HEK293 (cell line): Measurements from ENCODE around the gene SIDT1.
A peak's percentile ranks its signal among the peaks of the same experiment; 100 is the strongest.

Experiments used
- CTCF ChIA-PET: fragments of 350-600 bp; formaldehyde crosslinking; extraction: SDS; loops from one replicate; lab custom pipeline; 2021; ENCODE audit warnings: antibody characterized with exemption; lab: Yijun Ruan, JAX
- POLR2A ChIA-PET: fragments of 300-600 bp; formaldehyde crosslinking; extraction: SDS; loops from one replicate; lab custom pipeline; 2020; ENCODE audit warnings: antibody characterized with exemption, inconsistent platforms; lab: Yijun Ruan, JAX
- H3K27ac ChIP-seq: fragments of 200-500 bp; sonication (Bioruptor generic); 2 replicates; pipeline ENCODE4 v1.5.1; 2014; ENCODE audit warnings: low read depth, low read length, control low read depth, inconsistent platforms; ENCODE audit errors: extremely low read depth
- H3K36me3 ChIP-seq, 2 experiments: fragments of 200-500 bp in 1 of 2; sonication (Bioruptor generic) in 1 of 2; 1 replicate in 1 of 2; 2 replicates in 1 of 2; pipeline ENCODE4 v1.5.1; 2014 to 2017; ENCODE audit warnings: inconsistent platforms in 2 of 2, low read length in 2 of 2; ENCODE audit not compliant: control insufficient read depth in 2 of 2, insufficient read depth in 1 of 2
- H3K4me1 ChIP-seq: fragments of 200-500 bp; sonication (Bioruptor generic); 2 replicates; pipeline ENCODE4 v1.5.1; 2014; ENCODE audit warnings: mild to moderate bottlenecking, low read length, inconsistent platforms; ENCODE audit not compliant: control insufficient read depth, insufficient read depth
- H3K4me3 ChIP-seq: 2 replicates; pipeline ENCODE4 v1.5.1; 2011; ENCODE audit warnings: low read depth, mild to moderate bottlenecking, control low read depth, low read length, moderate library complexity
- H3K9me3 ChIP-seq: fragments of 200-500 bp; sonication (Bioruptor generic); 2 replicates; pipeline ENCODE4 v1.5.1; 2014; ENCODE audit warnings: low read depth, low read length, inconsistent platforms; ENCODE audit not compliant: control insufficient read depth, insufficient read depth
- KLF7 ChIP-seq: fragments of 450-650 bp; formaldehyde crosslinking; IDR thresholded peaks from 2 replicates; pipeline ENCODE4 v1.5.1; 2016; ENCODE audit warnings: missing biosample characterization, missing genetic modification characterization, borderline replicate concordance
- SALL2 ChIP-seq: fragments of 450-650 bp; formaldehyde crosslinking; IDR thresholded peaks from 2 replicates; pipeline ENCODE4 v1.5.0; 2017; ENCODE audit warnings: missing biosample characterization, mild to moderate bottlenecking, missing genetic modification characterization, borderline replicate concordance
- ZBTB20 ChIP-seq: fragments of 450-650 bp; formaldehyde crosslinking; IDR thresholded peaks from 2 replicates; pipeline ENCODE4 v1.5.1; 2016; ENCODE audit warnings: missing biosample characterization, missing genetic modification characterization
- ZBTB8A ChIP-seq: fragments of 450-650 bp; formaldehyde crosslinking; IDR thresholded peaks from 2 replicates; pipeline ENCODE4 v1.5.1; 2016; ENCODE audit warnings: missing biosample characterization, missing genetic modification characterization
- ZNF16 ChIP-seq: fragments of 450-650 bp; formaldehyde crosslinking; IDR thresholded peaks from 2 replicates; pipeline ENCODE4 v1.5.1; 2016; ENCODE audit warnings: low read depth, missing biosample characterization, missing genetic modification characterization
- ZNF19 ChIP-seq: fragments of 450-650 bp; formaldehyde crosslinking; IDR thresholded peaks from 2 replicates; pipeline ENCODE4; 2016; ENCODE audit warnings: missing biosample characterization, missing genetic modification characterization, low read depth
- ZNF239 ChIP-seq: fragments of 450-650 bp; formaldehyde crosslinking; IDR thresholded peaks from 2 replicates; pipeline ENCODE4 v1.5.1; 2016; ENCODE audit warnings: missing biosample characterization, missing genetic modification characterization
- ZNF350 ChIP-seq: fragments of 450-650 bp; formaldehyde crosslinking; IDR thresholded peaks from 2 replicates; pipeline ENCODE4 v1.5.0; 2017; ENCODE audit warnings: missing biosample characterization, mild to moderate bottlenecking, missing genetic modification characterization
- ZNF433 ChIP-seq: fragments of 450-650 bp; formaldehyde crosslinking; IDR thresholded peaks from 2 replicates; pipeline ENCODE4 v1.5.1; 2016; ENCODE audit warnings: missing biosample characterization, missing genetic modification characterization, low read depth
- ZNF488 ChIP-seq: fragments of 450-650 bp; formaldehyde crosslinking; IDR thresholded peaks from 2 replicates; pipeline ENCODE4 v1.5.1; 2016; ENCODE audit warnings: missing biosample characterization, missing genetic modification characterization
- ZNF561 ChIP-seq: fragments of 450-650 bp; IDR thresholded peaks from 2 replicates; pipeline ENCODE4 v1.5.1; 2018; ENCODE audit warnings: missing biosample characterization, missing genetic modification characterization, borderline replicate concordance
- ZNF571 ChIP-seq: fragments of 450-650 bp; formaldehyde crosslinking; IDR thresholded peaks from 2 replicates; pipeline ENCODE4 v1.5.0; 2017; ENCODE audit warnings: missing biosample characterization, missing genetic modification characterization
- ZNF654 ChIP-seq: fragments of 450-650 bp; formaldehyde crosslinking; IDR thresholded peaks from 2 replicates; pipeline ENCODE4 v1.5.1; 2016; ENCODE audit warnings: low read depth, missing biosample characterization, missing genetic modification characterization
- ZNF670 ChIP-seq: fragments of 450-650 bp; formaldehyde crosslinking; IDR thresholded peaks from 2 replicates; pipeline ENCODE4 v1.5.1; 2016; ENCODE audit warnings: missing biosample characterization, missing genetic modification characterization, low read depth
- ZNF830 ChIP-seq: fragments of 450-650 bp; IDR thresholded peaks from 2 replicates; pipeline ENCODE4 v1.5.0; 2018; ENCODE audit warnings: missing biosample characterization, missing genetic modification characterization, low read depth, mild to moderate bottlenecking, moderate library complexity
- ZSCAN4 ChIP-seq: fragments of 450-650 bp; formaldehyde crosslinking; IDR thresholded peaks from 2 replicates; pipeline ENCODE4 v1.5.1; 2017; ENCODE audit warnings: missing biosample characterization, missing genetic modification characterization
- TF ChIP-seq, protein P1 (sequence below): fragments of 450-650 bp; formaldehyde crosslinking; IDR thresholded peaks from 2 replicates; pipeline ENCODE4 v1.5.0; 2017; ENCODE audit warnings: missing biosample characterization, missing genetic modification characterization, borderline replicate concordance
- TF ChIP-seq, protein P2 (sequence below): fragments of 450-650 bp; formaldehyde crosslinking; IDR thresholded peaks from 2 replicates; pipeline ENCODE4 v1.5.1; 2016; ENCODE audit warnings: missing biosample characterization, missing genetic modification characterization
- TF ChIP-seq, protein P3 (sequence below): fragments of 450-650 bp; formaldehyde crosslinking; IDR thresholded peaks from 2 replicates; pipeline ENCODE4 v1.5.1; 2016; ENCODE audit warnings: missing biosample characterization, missing genetic modification characterization, borderline replicate concordance
- TF ChIP-seq, protein P4 (sequence below): fragments of 450-650 bp; formaldehyde crosslinking; IDR thresholded peaks from 2 replicates; pipeline ENCODE4 v1.5.1; 2016; ENCODE audit warnings: missing biosample characterization, missing genetic modification characterization

Gene SIDT1

DNA sequence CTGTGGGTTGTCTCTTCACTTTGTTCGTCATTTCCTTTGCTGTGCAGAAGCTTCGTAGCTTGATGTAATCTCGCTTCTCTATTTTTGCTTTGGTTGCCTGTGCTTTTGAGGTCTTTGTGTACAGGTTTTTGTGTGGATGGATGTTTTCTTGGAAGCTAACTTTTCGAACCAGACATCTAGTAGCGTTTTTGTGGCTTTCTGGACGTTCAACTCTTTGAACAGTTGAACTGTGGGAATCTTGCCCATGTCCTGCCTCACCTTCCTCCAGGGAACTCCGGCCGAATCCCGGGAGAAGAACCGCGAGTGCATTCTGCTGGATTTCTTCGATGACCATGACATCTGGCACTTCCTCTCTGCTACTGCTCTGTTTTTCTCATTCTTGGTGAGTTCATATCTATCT, 93.5 kb downstream of the SIDT1 start (continued):
- TF ChIP-seq, protein P1, sequence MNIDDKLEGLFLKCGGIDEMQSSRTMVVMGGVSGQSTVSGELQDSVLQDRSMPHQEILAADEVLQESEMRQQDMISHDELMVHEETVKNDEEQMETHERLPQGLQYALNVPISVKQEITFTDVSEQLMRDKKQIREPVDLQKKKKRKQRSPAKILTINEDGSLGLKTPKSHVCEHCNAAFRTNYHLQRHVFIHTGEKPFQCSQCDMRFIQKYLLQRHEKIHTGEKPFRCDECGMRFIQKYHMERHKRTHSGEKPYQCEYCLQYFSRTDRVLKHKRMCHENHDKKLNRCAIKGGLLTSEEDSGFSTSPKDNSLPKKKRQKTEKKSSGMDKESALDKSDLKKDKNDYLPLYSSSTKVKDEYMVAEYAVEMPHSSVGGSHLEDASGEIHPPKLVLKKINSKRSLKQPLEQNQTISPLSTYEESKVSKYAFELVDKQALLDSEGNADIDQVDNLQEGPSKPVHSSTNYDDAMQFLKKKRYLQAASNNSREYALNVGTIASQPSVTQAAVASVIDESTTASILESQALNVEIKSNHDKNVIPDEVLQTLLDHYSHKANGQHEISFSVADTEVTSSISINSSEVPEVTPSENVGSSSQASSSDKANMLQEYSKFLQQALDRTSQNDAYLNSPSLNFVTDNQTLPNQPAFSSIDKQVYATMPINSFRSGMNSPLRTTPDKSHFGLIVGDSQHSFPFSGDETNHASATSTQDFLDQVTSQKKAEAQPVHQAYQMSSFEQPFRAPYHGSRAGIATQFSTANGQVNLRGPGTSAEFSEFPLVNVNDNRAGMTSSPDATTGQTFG = no peak
- TF ChIP-seq ZBTB8A (tag by site-specific recombination) (no peak), ZNF433 (tag by site-specific recombination) (no peak), ZNF488 (no peak), ZNF561 (no peak), ZNF670 (no peak)
- TF ChIP-seq, protein P2, sequence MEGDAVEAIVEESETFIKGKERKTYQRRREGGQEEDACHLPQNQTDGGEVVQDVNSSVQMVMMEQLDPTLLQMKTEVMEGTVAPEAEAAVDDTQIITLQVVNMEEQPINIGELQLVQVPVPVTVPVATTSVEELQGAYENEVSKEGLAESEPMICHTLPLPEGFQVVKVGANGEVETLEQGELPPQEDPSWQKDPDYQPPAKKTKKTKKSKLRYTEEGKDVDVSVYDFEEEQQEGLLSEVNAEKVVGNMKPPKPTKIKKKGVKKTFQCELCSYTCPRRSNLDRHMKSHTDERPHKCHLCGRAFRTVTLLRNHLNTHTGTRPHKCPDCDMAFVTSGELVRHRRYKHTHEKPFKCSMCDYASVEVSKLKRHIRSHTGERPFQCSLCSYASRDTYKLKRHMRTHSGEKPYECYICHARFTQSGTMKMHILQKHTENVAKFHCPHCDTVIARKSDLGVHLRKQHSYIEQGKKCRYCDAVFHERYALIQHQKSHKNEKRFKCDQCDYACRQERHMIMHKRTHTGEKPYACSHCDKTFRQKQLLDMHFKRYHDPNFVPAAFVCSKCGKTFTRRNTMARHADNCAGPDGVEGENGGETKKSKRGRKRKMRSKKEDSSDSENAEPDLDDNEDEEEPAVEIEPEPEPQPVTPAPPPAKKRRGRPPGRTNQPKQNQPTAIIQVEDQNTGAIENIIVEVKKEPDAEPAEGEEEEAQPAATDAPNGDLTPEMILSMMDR (tag by site-specific recombination) = no peak
- TF ChIP-seq, all 188 proteins: peak for 0

DNA sequence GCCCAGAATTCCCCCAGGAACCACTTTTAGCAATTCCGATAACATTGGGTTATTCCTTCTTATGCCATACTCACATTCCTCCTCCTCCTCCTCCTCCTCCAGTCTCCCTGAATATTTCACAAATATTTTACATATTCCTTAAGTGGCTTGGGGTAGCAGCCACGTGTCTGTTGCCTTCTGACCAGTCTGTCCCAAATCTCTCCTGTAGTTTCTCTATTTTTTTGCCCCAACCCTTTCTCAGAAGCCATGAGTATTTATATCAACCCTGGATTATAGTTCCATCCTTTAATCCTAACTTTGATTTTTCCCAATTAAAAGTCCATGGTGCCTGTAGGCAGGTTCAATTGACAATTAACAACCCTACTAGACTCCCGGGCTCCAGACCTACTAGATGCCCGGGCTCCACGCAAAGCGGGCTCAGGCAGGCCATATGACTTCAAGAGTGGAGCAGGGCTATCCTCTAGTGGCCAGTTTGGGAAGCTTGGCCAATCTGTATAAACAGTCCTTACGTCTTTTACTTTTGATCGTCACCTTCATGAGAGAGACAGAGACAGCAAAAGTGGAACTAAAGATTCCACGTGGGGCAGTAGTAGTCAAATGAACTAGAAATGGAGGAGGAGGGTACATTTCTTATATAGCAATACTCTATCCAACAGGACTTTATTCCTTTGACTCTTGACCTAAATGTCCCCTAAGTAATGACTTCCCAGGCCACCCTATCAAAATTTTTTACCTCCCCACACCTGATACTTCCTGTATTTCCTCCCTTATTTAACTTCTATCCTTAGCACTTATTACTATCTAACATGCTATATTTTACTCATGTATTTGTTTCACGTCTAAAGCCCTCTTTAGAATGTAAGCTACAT, 94.4 kb downstream of the SIDT1 start:
- POLR2A ChIA-PET = no interaction called here
- H3K4me1 ChIP-seq = no peaks in the 10 kb centered on the region
- no peak overlapping the region for H3K4me3 ChIP-seq
- no peaks in the 10 kb centered on the region for H3K36me3 ChIP-seq
- H3K9me3 ChIP-seq = no peaks in the 10 kb centered on the region
- TF ChIP-seq ZNF571 (tag by site-specific recombination) (no peak), ZBTB20 (0 out of 2 replicates have a peak, but pooled peaks have one; percentile 15), ZNF239 (tag by site-specific recombination) (no peak), ZNF654 (tag by site-specific recombination) (peak; percentile 87)
- TF ChIP-seq, protein P2 (tag by site-specific recombination) = peak; percentile 79
- TF ChIP-seq, all 188 proteins: peak for 3
- H3K27ac ChIP-seq = no peak overlapping the region
- CTCF ChIA-PET = interaction anchor here (0.6 to 1.5 kb wide), 8 partner anchors 44 to 339 kb away, joined by 3 to 8 read pairs (median 3); no protein-coding TSS in a partner anchor

DNA sequence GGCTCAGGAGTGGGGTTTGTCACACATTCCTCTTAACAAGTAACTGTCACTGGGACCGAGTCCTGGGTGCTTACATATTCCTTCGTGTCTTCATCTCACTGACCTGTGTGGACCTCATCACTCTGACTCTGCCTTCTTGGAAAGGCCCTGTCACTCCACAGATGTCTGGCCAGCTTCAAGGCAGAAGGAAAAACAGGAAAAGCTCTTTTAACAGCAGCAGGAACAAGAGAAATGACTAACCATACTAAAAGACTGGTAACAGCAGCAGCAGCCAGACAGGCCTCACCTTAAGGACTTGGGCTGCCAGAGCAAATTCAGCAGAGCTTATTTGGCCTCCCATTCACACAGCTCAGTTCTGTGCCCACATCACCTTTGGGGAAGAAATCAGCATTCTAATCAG, 96.0 kb downstream of the SIDT1 start:
- H3K27ac ChIP-seq = no peak overlapping the region
- no peak overlapping the region for H3K4me3 ChIP-seq
- H3K36me3 ChIP-seq = no peaks in the 10 kb centered on the region
- CTCF ChIA-PET = interaction anchor here (1.4 kb wide), 1 partner anchor 340 kb away, joined by 3 read pairs; no protein-coding TSS in a partner anchor
- H3K9me3 ChIP-seq = no peaks in the 10 kb centered on the region
- POLR2A ChIA-PET = no interaction called here
- H3K4me1 ChIP-seq = no peaks in the 10 kb centered on the region
- TF ChIP-seq ZNF830 (tag by site-specific recombination) (no peak), KLF7 (tag by site-specific recombination) (no peak), ZNF19 (tag by site-specific recombination) (no peak), ZNF16 (tag by site-specific recombination) (no peak), ZSCAN4 (tag by site-specific recombination) (no peak), ZNF350 (tag by site-specific recombination) (no peak), SALL2 (tag by site-specific recombination) (no peak)
- TF ChIP-seq, protein P3, sequence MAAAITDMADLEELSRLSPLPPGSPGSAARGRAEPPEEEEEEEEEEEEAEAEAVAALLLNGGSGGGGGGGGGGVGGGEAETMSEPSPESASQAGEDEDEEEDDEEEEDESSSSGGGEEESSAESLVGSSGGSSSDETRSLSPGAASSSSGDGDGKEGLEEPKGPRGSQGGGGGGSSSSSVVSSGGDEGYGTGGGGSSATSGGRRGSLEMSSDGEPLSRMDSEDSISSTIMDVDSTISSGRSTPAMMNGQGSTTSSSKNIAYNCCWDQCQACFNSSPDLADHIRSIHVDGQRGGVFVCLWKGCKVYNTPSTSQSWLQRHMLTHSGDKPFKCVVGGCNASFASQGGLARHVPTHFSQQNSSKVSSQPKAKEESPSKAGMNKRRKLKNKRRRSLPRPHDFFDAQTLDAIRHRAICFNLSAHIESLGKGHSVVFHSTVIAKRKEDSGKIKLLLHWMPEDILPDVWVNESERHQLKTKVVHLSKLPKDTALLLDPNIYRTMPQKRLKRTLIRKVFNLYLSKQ (tag by site-specific recombination) = no peak
- TF ChIP-seq, protein P4, sequence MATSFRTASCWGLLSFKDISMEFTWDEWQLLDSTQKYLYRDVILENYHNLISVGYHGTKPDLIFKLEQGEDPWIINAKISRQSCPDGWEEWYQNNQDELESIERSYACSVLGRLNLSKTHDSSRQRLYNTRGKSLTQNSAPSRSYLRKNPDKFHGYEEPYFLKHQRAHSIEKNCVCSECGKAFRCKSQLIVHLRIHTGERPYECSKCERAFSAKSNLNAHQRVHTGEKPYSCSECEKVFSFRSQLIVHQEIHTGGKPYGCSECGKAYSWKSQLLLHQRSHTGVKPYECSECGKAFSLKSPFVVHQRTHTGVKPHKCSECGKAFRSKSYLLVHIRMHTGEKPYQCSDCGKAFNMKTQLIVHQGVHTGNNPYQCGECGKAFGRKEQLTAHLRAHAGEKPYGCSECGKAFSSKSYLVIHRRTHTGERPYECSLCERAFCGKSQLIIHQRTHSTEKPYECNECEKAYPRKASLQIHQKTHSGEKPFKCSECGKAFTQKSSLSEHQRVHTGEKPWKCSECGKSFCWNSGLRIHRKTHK (tag by site-specific recombination) = no peak
